Small intestine (tissue), 7 donors: ENCODE measurements around the gene NISCH. TPM values are rescaled to one million over a fixed set of nuclear protein-coding genes. Genes with fewer than 3 reads are reported as not detected.

Experiments used
- DNase-seq, 2 donors: peaks; one replicate each; pipeline versions ENCODE4 v3.0.0 to v3.0.0-alpha.2; 2013
- FAIRE-seq: peaks from 2 replicates; lab custom pipeline; 2012; peaks lifted over from hg19 to GRCh38; lab: Jason Lieb, UNC
- H3K27ac ChIP-seq, 3 donors: one replicate each; pipeline ENCODE4 v1.5.1; 2013; ENCODE audit warnings: low read length in 2 of 3, mild to moderate bottlenecking in 2 of 3, control low read depth in 1 of 3, inconsistent platforms in 1 of 3, low read depth in 1 of 3, moderate library complexity in 1 of 3
- H3K27me3 ChIP-seq, 3 donors: one replicate each; pipeline ENCODE4 v1.6.1; 2013; ENCODE audit warnings: low read length in 3 of 3, inconsistent platforms in 1 of 3; ENCODE audit not compliant: control insufficient read depth in 3 of 3, insufficient read depth in 3 of 3
- H3K36me3 ChIP-seq, 3 donors: one replicate each; pipeline ENCODE4 v1.6.1; 2013; ENCODE audit warnings: low read length in 3 of 3, inconsistent platforms in 1 of 3, low read depth in 1 of 3, mild to moderate bottlenecking in 1 of 3, moderate library complexity in 1 of 3; ENCODE audit not compliant: control insufficient read depth in 3 of 3, insufficient read depth in 2 of 3
- H3K4me1 ChIP-seq, 3 donors: one replicate each; pipeline ENCODE4 v1.6.1; 2013; ENCODE audit warnings: low read length in 2 of 3, inconsistent platforms in 1 of 3, low read depth in 1 of 3, mild to moderate bottlenecking in 1 of 3, moderate library complexity in 1 of 3; ENCODE audit not compliant: control insufficient read depth in 3 of 3, insufficient read depth in 2 of 3
- H3K4me3 ChIP-seq, 3 donors: one replicate each; pipeline ENCODE4 v1.5.1; 2013; ENCODE audit warnings: low read length in 3 of 3, control low read depth in 1 of 3, inconsistent platforms in 1 of 3, low read depth in 1 of 3, mild to moderate bottlenecking in 1 of 3, moderate library complexity in 1 of 3
- H3K9me3 ChIP-seq, 2 donors: one replicate each; pipeline ENCODE4 v1.6.1; 2013; ENCODE audit warnings: low read depth in 1 of 2, low read length in 1 of 2; ENCODE audit not compliant: control insufficient read depth in 2 of 2, insufficient read depth in 1 of 2
- WGBS, 3 donors: extraction: QIAGEN DNeasy Blood & Tissue Kit; methylation state at CpG; one replicate each; pipeline ENCODE4 v1.1.7; 2013; 5-methylcytosine and 5-hydroxymethylcytosine counted together
- polyA plus RNA-seq, 4 donors: library from polyadenylated mRNA; stranded (reverse) in 3 of 4; unstranded in 1 of 4; fragments of 200-250 nt in 3 of 4; fragments of 120-200 nt in 1 of 4; gene quantifications; one replicate each; pipeline versions ENCODE4 v1.2.1 to v1.2.3, GENCODE V29; 2013
- donor health status: healthy with polysubstance abuse.
- donor health status: control.
- donor health status: control.
- donor health status: Bipolar disorder and iron deficiency.
- donor health status: healthy.

NISCH gene
- polyA plus RNA-seq, 4 donors = 25.9 to 78.1 (median 27.9) TPM

- peaks cover 0 to 6% (median 0%) of the 10 kb centered on the region in 3 donors for H3K4me1 ChIP-seq
- FAIRE-seq (no peak), DNase-seq (no peak)
- H3K9me3 ChIP-seq = no peaks in the 10 kb centered on the region
- no peak overlapping the region for H3K4me3 ChIP-seq
- H3K27me3 ChIP-seq = no peaks in the 10 kb centered on the region
- H3K36me3 ChIP-seq = peaks cover 0 to 27% (median 0%) of the 10 kb centered on the region in 3 donors
- no peak overlapping the region for H3K27ac ChIP-seq
- 83 to 88% (median 86%) methylated on average over 21 to 22 of the region's 22 CpGs for WGBS, 3 donors
Measured at GRCh38 chr3:52519445-52520140, 64.2 kb downstream of the NISCH start.

GRCh38 chr3:52520141-52520667 is 64.8 kb downstream of the NISCH start:
- no peak for DNase-seq
- peaks cover 0 to 6% (median 0%) of the 10 kb centered on the region in 3 donors for H3K4me1 ChIP-seq
- no peaks in the 10 kb centered on the region for H3K27me3 ChIP-seq
- no peak overlapping the region for H3K4me3 ChIP-seq
- H3K27ac ChIP-seq = no peak overlapping the region
- peaks cover 0 to 32% (median 0%) of the 10 kb centered on the region in 3 donors for H3K36me3 ChIP-seq
- H3K9me3 ChIP-seq = no peaks in the 10 kb centered on the region
- 91 to 94% (median 93%) methylated on average over 14 of the region's 14 CpGs for WGBS, 3 donors
- no peak for FAIRE-seq

GRCh38 chr3:52520716-52521487 is 65.5 kb downstream of the NISCH start:
- Histone ChIP-seq H3K27ac (no peak overlapping the region), H3K4me3 (no peak overlapping the region), H3K36me3 (peaks cover 0 to 38% (median 0%) of the 10 kb centered on the region in 3 donors), H3K4me1 (peaks cover 0 to 6% (median 0%) of the 10 kb centered on the region in 3 donors), H3K9me3 (no peaks in the 10 kb centered on the region), H3K27me3 (no peaks in the 10 kb centered on the region)
- FAIRE-seq (no peak), DNase-seq (no peak)
- WGBS, 3 donors = 89 to 92% (median 91%) methylated on average over 19 to 20 of the region's 20 CpGs

GRCh38 chr3:52521488-52521824 is 66.1 kb downstream of the NISCH start:
- WGBS, 3 donors = 88 to 89% (median 88%) methylated on average over 8 of the region's 8 CpGs
- H3K36me3 ChIP-seq = peaks cover 0 to 44% (median 0%) of the 10 kb centered on the region in 3 donors
- H3K27me3 ChIP-seq = no peaks in the 10 kb centered on the region
- H3K4me3 ChIP-seq = no peak overlapping the region
- no peak overlapping the region for H3K27ac ChIP-seq
- FAIRE-seq (no peak), DNase-seq (no peak)
- no peaks in the 10 kb centered on the region for H3K9me3 ChIP-seq
- H3K4me1 ChIP-seq = peaks cover 0 to 6% (median 0%) of the 10 kb centered on the region in 3 donors

- Histone ChIP-seq H3K9me3 (no peaks in the 10 kb centered on the region), H3K27me3 (no peaks in the 10 kb centered on the region), H3K4me3 (no peak overlapping the region), H3K4me1 (peaks cover 0 to 6% (median 0%) of the 10 kb centered on the region in 3 donors), H3K36me3 (peaks cover 0 to 49% (median 0%) of the 10 kb centered on the region in 3 donors), H3K27ac (no peak overlapping the region)
- 89 to 92% (median 91%) methylated on average over 32 to 33 of the region's 33 CpGs for WGBS, 3 donors
- FAIRE-seq = no peak
- DNase-seq = no peak
Measured at GRCh38 chr3:52521881-52522650, 66.7 kb downstream of the NISCH start.

GRCh38 chr3:52522651-52523251 is 67.3 kb downstream of the NISCH start:
- H3K9me3 ChIP-seq = no peaks in the 10 kb centered on the region
- H3K27me3 ChIP-seq = no peaks in the 10 kb centered on the region
- H3K27ac ChIP-seq = no peak overlapping the region
- peaks cover 0 to 56% (median 0%) of the 10 kb centered on the region in 3 donors for H3K36me3 ChIP-seq
- FAIRE-seq (no peak), DNase-seq (no peak)
- H3K4me3 ChIP-seq = no peak overlapping the region
- H3K4me1 ChIP-seq = peaks cover 0 to 6% (median 0%) of the 10 kb centered on the region in 3 donors
- WGBS, 3 donors = 84 to 91% (median 90%) methylated on average over 14 of the region's 14 CpGs

GRCh38 chr3:52523386-52524257 is 68.2 kb downstream of the NISCH start:
- Histone ChIP-seq H3K9me3 (no peaks in the 10 kb centered on the region), H3K27me3 (no peaks in the 10 kb centered on the region), H3K27ac (no peak overlapping the region), H3K4me1 (peaks cover 0 to under 1% (median 0%) of the 10 kb centered on the region in 3 donors), H3K4me3 (no peak overlapping the region), H3K36me3 (peaks cover 0 to 61% (median under 1%) of the 10 kb centered on the region in 3 donors)
- WGBS, 3 donors = 93 to 97% (median 93%) methylated on average over 26 of the region's 26 CpGs
- no peak for FAIRE-seq
- no peak for DNase-seq
